ENCODE data around the gene UGT1A1. TPM values are rescaled to one million over a fixed set of nuclear protein-coding genes. Genes with fewer than 3 reads are reported as not detected.

Gene UGT1A1
- total RNA-seq, 1 experiment from 2014 or later = 0.33 TPM

DNA sequence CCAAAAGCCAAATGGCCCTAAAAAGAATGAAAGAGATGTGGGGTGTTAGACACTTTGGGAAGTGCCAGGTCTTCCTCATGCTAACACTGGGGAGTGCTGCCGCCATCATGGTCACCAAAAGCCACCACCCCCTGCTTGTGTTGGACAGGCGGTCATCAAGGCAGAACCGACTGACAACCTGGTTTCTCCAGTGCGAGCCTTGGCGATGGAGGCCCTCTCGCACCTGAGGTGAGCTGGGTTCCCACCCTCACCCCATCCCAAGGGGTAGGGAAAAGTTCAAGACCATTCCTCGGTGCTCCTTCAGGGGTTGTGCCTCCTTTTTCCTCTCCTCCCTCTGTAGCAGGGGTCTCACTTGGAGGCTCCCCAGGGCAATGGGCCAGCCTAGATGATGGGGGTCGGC lies 51.7 kb downstream of the UGT1A1 start:
- Histone ChIP-seq H2AFZ (ENCODE audit: low read length) (no peak overlapping the region), H3K27me3 (ENCODE audit: low read length) (no peaks in the 10 kb centered on the region), H3K4me1 (ENCODE audit: insufficient read depth, low read length) (no peaks in the 10 kb centered on the region), H3K36me3 (ENCODE audit: low read depth, low read length) (no peaks in the 10 kb centered on the region), H3K79me2 (ENCODE audit: low read length) (no peaks in the 10 kb centered on the region), H3K4me2 (ENCODE audit: low read length) (no peak overlapping the region), H4K20me1 (ENCODE audit: low read length) (no peaks in the 10 kb centered on the region), H3K9ac (ENCODE audit: low read length) (no peak overlapping the region), H3F3A (ENCODE audit: low read length, unreplicated experiment) (no peaks in the 10 kb centered on the region), H3K9me3 (ENCODE audit: low read length) (no peaks in the 10 kb centered on the region), H3K27ac (ENCODE audit: low read length) (no peak overlapping the region), H3K9me2 (replicated peaks; ENCODE audit: low read length) (no peaks in the 10 kb centered on the region), H3K4me3 (ENCODE audit: low read length) (no peak overlapping the region)
- DNase-seq (no peak), ATAC-seq (no peak)
- BruUV-seq (replicated peaks) = no TSS peak
- ChIA-PET CTCF (no interaction called here), POLR2A (ENCODE audit: unreplicated experiment) (no interaction called here)
- TF ChIP-seq EZH2phosphoT487 (IDR thresholded peaks at IDR 0.05; ENCODE audit: borderline replicate concordance, low read length) (no peak), EZH2 (IDR thresholded peaks at IDR 0.05; ENCODE audit: low read length, unreplicated experiment) (no peak)
- TF ChIP-seq, protein P1, sequence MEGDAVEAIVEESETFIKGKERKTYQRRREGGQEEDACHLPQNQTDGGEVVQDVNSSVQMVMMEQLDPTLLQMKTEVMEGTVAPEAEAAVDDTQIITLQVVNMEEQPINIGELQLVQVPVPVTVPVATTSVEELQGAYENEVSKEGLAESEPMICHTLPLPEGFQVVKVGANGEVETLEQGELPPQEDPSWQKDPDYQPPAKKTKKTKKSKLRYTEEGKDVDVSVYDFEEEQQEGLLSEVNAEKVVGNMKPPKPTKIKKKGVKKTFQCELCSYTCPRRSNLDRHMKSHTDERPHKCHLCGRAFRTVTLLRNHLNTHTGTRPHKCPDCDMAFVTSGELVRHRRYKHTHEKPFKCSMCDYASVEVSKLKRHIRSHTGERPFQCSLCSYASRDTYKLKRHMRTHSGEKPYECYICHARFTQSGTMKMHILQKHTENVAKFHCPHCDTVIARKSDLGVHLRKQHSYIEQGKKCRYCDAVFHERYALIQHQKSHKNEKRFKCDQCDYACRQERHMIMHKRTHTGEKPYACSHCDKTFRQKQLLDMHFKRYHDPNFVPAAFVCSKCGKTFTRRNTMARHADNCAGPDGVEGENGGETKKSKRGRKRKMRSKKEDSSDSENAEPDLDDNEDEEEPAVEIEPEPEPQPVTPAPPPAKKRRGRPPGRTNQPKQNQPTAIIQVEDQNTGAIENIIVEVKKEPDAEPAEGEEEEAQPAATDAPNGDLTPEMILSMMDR (conservative IDR thresholded peaks at IDR 0.05; ENCODE audit: low read depth, low read length) = no peak
- intact Hi-C loops (cut with micrococcal nuclease) = no loop called here

GRCh38 chr2:233813236-233814055 lies 53.4 kb downstream of the UGT1A1 start:
- ChIA-PET POLR2A (ENCODE audit: unreplicated experiment) (no interaction called here), CTCF (no interaction called here)
- Histone ChIP-seq H3K9ac (ENCODE audit: low read length) (no peak overlapping the region), H3K27me3 (ENCODE audit: low read length) (no peaks in the 10 kb centered on the region), H3K9me3 (ENCODE audit: low read length) (no peaks in the 10 kb centered on the region), H3K4me2 (ENCODE audit: low read length) (no peak overlapping the region), H3K4me1 (ENCODE audit: insufficient read depth, low read length) (no peaks in the 10 kb centered on the region), H3K36me3 (ENCODE audit: low read depth, low read length) (no peaks in the 10 kb centered on the region), H2AFZ (ENCODE audit: low read length) (no peak overlapping the region), H3K27ac (ENCODE audit: low read length) (no peak overlapping the region), H3K4me3 (ENCODE audit: low read length) (no peak overlapping the region), H3K79me2 (ENCODE audit: low read length) (no peaks in the 10 kb centered on the region), H3F3A (ENCODE audit: low read length, unreplicated experiment) (no peaks in the 10 kb centered on the region), H3K9me2 (replicated peaks; ENCODE audit: low read length) (no peaks in the 10 kb centered on the region), H4K20me1 (ENCODE audit: low read length) (no peaks in the 10 kb centered on the region)
- DNase-seq (no peak), ATAC-seq (no peak)
- BruUV-seq (replicated peaks) = no TSS peak
- TF ChIP-seq EZH2 (IDR thresholded peaks at IDR 0.05; ENCODE audit: low read length, unreplicated experiment) (no peak), EZH2phosphoT487 (IDR thresholded peaks at IDR 0.05; ENCODE audit: borderline replicate concordance, low read length) (no peak)
- TF ChIP-seq, protein P1 (conservative IDR thresholded peaks at IDR 0.05; ENCODE audit: low read depth, low read length) = no peak
- intact Hi-C loops (cut with micrococcal nuclease) = loop anchor here (2.0 kb wide), 1 partner anchor 55 kb away; no protein-coding TSS in a partner anchor

All from PC-3 (cell line).